Dermis microvascular lymphatic vessel endothelial cell (primary cell): ENCODE data around the gene FUNDC2. TPM values are rescaled to one million over a fixed set of nuclear protein-coding genes. Genes with fewer than 3 reads are reported as not detected.
A peak's percentile ranks its signal among the peaks of the same experiment; 100 is the strongest.

Source experiments
- DNase-seq, 2 donors: peaks; one replicate each; pipeline versions ENCODE4 v3.0.0 to v3.0.0-alpha.2; 2010; ENCODE audit warnings: low read depth in 2 of 2
- total RNA-seq: library from RNA; depleted of rRNA; stranded (reverse); fragments of >200 nt; gene quantifications from 2 replicates; pipeline ENCODE4 v1.2.1, GENCODE V29; 2014

FUNDC2 gene
- total RNA-seq, 1 donor from 2014 or later = 39.8 TPM

GRCh38 chrX:155023907-155024833, 2.5 kb upstream of the FUNDC2 start:
- no peak for DNase-seq

GRCh38 chrX:155026420-155026726, 271 bp upstream of the FUNDC2 start:
- DNase-seq = no peak

GRCh38 chrX:155027509-155028066, 944 bp downstream of the FUNDC2 start:
- DNase-seq = peak; percentile 57 to 86

GRCh38 chrX:155028129-155028528, 1.5 kb downstream of the FUNDC2 start:
- peak in 1 of 2 donors; percentile 4 for DNase-seq

GRCh38 chrX:155028877-155029291, 2.2 kb downstream of the FUNDC2 start:
- peak in 1 of 2 donors; percentile 5 for DNase-seq

- DNase-seq = no peak
These were observed 5.0 kb downstream of the FUNDC2 start for GRCh38 chrX:155031657-155032056.

GRCh38 chrX:155035688-155036087, 9.0 kb downstream of the FUNDC2 start:
- DNase-seq = no peak

- DNase-seq = no peak
These were observed 19.6 kb downstream of the FUNDC2 start for GRCh38 chrX:155046129-155046810.

- no peak for DNase-seq
These were observed 20.3 kb downstream of the FUNDC2 start for GRCh38 chrX:155046811-155047528.

- DNase-seq = peak; percentile 54 to 65
These were observed 22.5 kb downstream of the FUNDC2 start for GRCh38 chrX:155048977-155049619.

GRCh38 chrX:155052738-155053498, 26.3 kb downstream of the FUNDC2 start:
- DNase-seq = no peak

GRCh38 chrX:155053656-155054055, 27.0 kb downstream of the FUNDC2 start:
- DNase-seq = no peak

GRCh38 chrX:155054255-155054654, 27.6 kb downstream of the FUNDC2 start:
- DNase-seq = peak in 1 of 2 donors; percentile 10

- DNase-seq = no peak
These were observed 28.9 kb downstream of the FUNDC2 start for GRCh38 chrX:155055494-155055893.

- DNase-seq = no peak
These were observed 29.8 kb downstream of the FUNDC2 start for GRCh38 chrX:155056471-155056870.

GRCh38 chrX:155056877-155057792, 30.5 kb downstream of the FUNDC2 start:
- peak; percentile 55 to 72 for DNase-seq

GRCh38 chrX:155061760-155062159, 35.1 kb downstream of the FUNDC2 start:
- no peak for DNase-seq

GRCh38 chrX:155065035-155065734, 38.5 kb downstream of the FUNDC2 start:
- no peak for DNase-seq

- DNase-seq = peak in 1 of 2 donors; percentile 67
These were observed 41.5 kb downstream of the FUNDC2 start for GRCh38 chrX:155068165-155068564.
